ENCODE measurements around the gene EPO.
"Not testable (repeated sequence)": the region's sequence is repeated elsewhere in the genome, so short reads cannot be mapped to it uniquely, and the experiment has no call there.

EPO gene

GRCh38 chr7:100705753-100706671 lies 14.3 kb upstream of the EPO start, which contains the start of gene POP7:
TSS of gene POP7 (plus strand) at chr7:100706121. CDS start at chr7:100706831, 710 bp downstream.
- peak; percentile 86 for DNase-seq

GRCh38 chr7:100706672-100707311 lies 13.5 kb upstream of the EPO start:
- DNase-seq, result no peak

GRCh38 chr7:100708395-100708794 lies 11.9 kb upstream of the EPO start:
- no peak for DNase-seq

GRCh38 chr7:100710452-100710851 lies 9.8 kb upstream of the EPO start:
- no peak for DNase-seq

GRCh38 chr7:100711369-100711768 lies 8.9 kb upstream of the EPO start:
- DNase-seq, result no peak

GRCh38 chr7:100714725-100715124 lies 5.5 kb upstream of the EPO start:
- no peak for DNase-seq

GRCh38 chr7:100717073-100717472 lies 3.2 kb upstream of the EPO start:
- DNase-seq, result not testable (repeated sequence)

GRCh38 chr7:100719523-100720278 lies 567 bp upstream of the EPO start:
- no peak for DNase-seq

GRCh38 chr7:100720671-100721504 lies 620 bp downstream of the EPO start:
- no peak for DNase-seq

GRCh38 chr7:100721505-100721812 lies 1.2 kb downstream of the EPO start:
- DNase-seq, result no peak

- no peak for DNase-seq
These were observed 2.4 kb downstream of the EPO start for GRCh38 chr7:100722480-100723212.

- DNase-seq, result no peak
These were observed 3.5 kb downstream of the EPO start for GRCh38 chr7:100723732-100724275.

GRCh38 chr7:100724364-100724763 lies 4.1 kb downstream of the EPO start:
- DNase-seq, result not testable (repeated sequence)

GRCh38 chr7:100726996-100727761 lies 6.9 kb downstream of the EPO start:
- no peak for DNase-seq

- DNase-seq, result no peak
These were observed 7.9 kb downstream of the EPO start for GRCh38 chr7:100728196-100728595.

GRCh38 chr7:100730136-100730800 lies 10.0 kb downstream of the EPO start:
- DNase-seq, result no peak

GRCh38 chr7:100731937-100732636 lies 11.8 kb downstream of the EPO start:
- DNase-seq, result no peak

GRCh38 chr7:100735730-100736129 lies 15.5 kb downstream of the EPO start:
- no peak for DNase-seq

GRCh38 chr7:100736671-100737070 lies 16.4 kb downstream of the EPO start:
- no peak for DNase-seq

GRCh38 chr7:100739934-100740333 lies 19.7 kb downstream of the EPO start:
- no peak for DNase-seq

Data from GF-D8 (cell line).